Trophoblast cell (in vitro differentiated cells and primary cell): ENCODE measurements around the gene ITPKB.

ENCODE experiments used
- DNase-seq, 2 donors: peaks; one replicate each; pipeline ENCODE4 v3.0.0-alpha.2; 2016
- H2AFZ ChIP-seq: 2 replicates; pipeline ENCODE4 v1.6.1; 2013; ENCODE audit warnings: low read length, moderate library complexity, mild to moderate bottlenecking; ENCODE audit not compliant: insufficient read depth, poor library complexity
- H2AK5ac ChIP-seq: 2 replicates; pipeline ENCODE4 v1.6.1; 2013; ENCODE audit warnings: mild to moderate bottlenecking, low read length
- H2BK120ac ChIP-seq: 2 replicates; pipeline ENCODE4 v1.6.1; 2013; ENCODE audit warnings: low read length, mild to moderate bottlenecking, moderate library complexity; ENCODE audit not compliant: insufficient read depth, poor library complexity
- H2BK12ac ChIP-seq: 2 replicates; pipeline ENCODE4 v1.6.1; 2013; ENCODE audit warnings: mild to moderate bottlenecking, low read length, moderate library complexity
- H2BK5ac ChIP-seq: 2 replicates; pipeline ENCODE4 v1.6.1; 2013; ENCODE audit warnings: low read length, low read depth, moderate library complexity, mild to moderate bottlenecking; ENCODE audit not compliant: poor library complexity
- H3K14ac ChIP-seq: 2 replicates; pipeline ENCODE4 v1.6.1; 2013; ENCODE audit warnings: mild to moderate bottlenecking, low read length
- H3K18ac ChIP-seq: 2 replicates; pipeline ENCODE4 v1.6.1; 2013; ENCODE audit warnings: mild to moderate bottlenecking, low read length
- H3K23ac ChIP-seq: 2 replicates; pipeline ENCODE4 v1.6.1; 2013; ENCODE audit warnings: low read length
- H3K27ac ChIP-seq: 2 replicates; pipeline ENCODE4 v1.5.1; 2013; ENCODE audit warnings: low read depth, mild to moderate bottlenecking, inconsistent platforms, low read length, moderate library complexity
- H3K27me3 ChIP-seq: 2 replicates; pipeline ENCODE4 v1.6.1; 2013; ENCODE audit warnings: inconsistent platforms, mild to moderate bottlenecking, low read length, moderate library complexity; ENCODE audit not compliant: insufficient read depth
- H3K36me3 ChIP-seq, 2 experiments: 1 replicate in 1 of 2; 2 replicates in 1 of 2; pipeline ENCODE4 v1.6.1; 2013; ENCODE audit warnings: low read length in 2 of 2, mild to moderate bottlenecking in 2 of 2, moderate library complexity in 1 of 2; ENCODE audit not compliant: insufficient read depth in 2 of 2, control insufficient read depth in 1 of 2
- H3K4ac ChIP-seq: 2 replicates; pipeline ENCODE4 v1.6.1; 2013; ENCODE audit warnings: low read depth, mild to moderate bottlenecking, low read length, moderate library complexity
- H3K4me1 ChIP-seq, 2 experiments: 1 replicate in 1 of 2; 2 replicates in 1 of 2; pipeline ENCODE4 v1.6.1; 2013; ENCODE audit warnings: low read length in 2 of 2, mild to moderate bottlenecking in 2 of 2, moderate library complexity in 1 of 2; ENCODE audit not compliant: insufficient read depth in 2 of 2, control insufficient read depth in 1 of 2
- H3K4me2 ChIP-seq: 2 replicates; pipeline ENCODE4 v1.6.1; 2013; ENCODE audit warnings: inconsistent platforms, mild to moderate bottlenecking, low read length, moderate library complexity
- H3K4me3 ChIP-seq: 2 replicates; pipeline ENCODE4 v1.5.1; 2013; ENCODE audit warnings: mild to moderate bottlenecking, low read depth, low read length, inconsistent platforms
- H3K79me1 ChIP-seq: one replicate; pipeline ENCODE4 v1.6.1; 2013; ENCODE audit warnings: low read length
- H3K79me2 ChIP-seq: 2 replicates; pipeline ENCODE4 v1.6.1; 2013; ENCODE audit warnings: low read length, mild to moderate bottlenecking; ENCODE audit not compliant: control insufficient read depth, insufficient read depth, poor library complexity
- H3K9ac ChIP-seq: 2 replicates; pipeline ENCODE4 v1.6.1; 2013; ENCODE audit warnings: mild to moderate bottlenecking, low read length
- H3K9me3 ChIP-seq: 2 replicates; pipeline ENCODE4 v1.6.1; 2013; ENCODE audit warnings: low read depth, mild to moderate bottlenecking, control low read depth, inconsistent platforms, low read length; ENCODE audit not compliant: insufficient read depth
- H4K12ac ChIP-seq: 2 replicates; pipeline ENCODE4 v1.6.1; 2013; ENCODE audit warnings: low read depth, mild to moderate bottlenecking, low read length, moderate library complexity
- H4K8ac ChIP-seq: 2 replicates; pipeline ENCODE4 v1.6.1; 2013; ENCODE audit warnings: low read depth, mild to moderate bottlenecking, low read length, moderate library complexity
- H4K91ac ChIP-seq: one replicate; pipeline ENCODE4 v1.6.1; 2013; ENCODE audit warnings: low read depth, mild to moderate bottlenecking, low read length, moderate library complexity
- WGBS: extraction: QIAGEN DNeasy Blood & Tissue Kit; methylation state at CpG from one replicate; pipeline ENCODE4 v1.1.7; 2013; ENCODE audit warnings: missing lambda C conversion rate; ENCODE audit not compliant: insufficient read length, insufficient coverage; ENCODE audit errors: extremely low coverage; 5-methylcytosine and 5-hydroxymethylcytosine counted together

ITPKB gene

GRCh38 chr1:226605318-226605950, 133.6 kb downstream of the ITPKB start:
- no peak overlapping the region for H3K4me3 ChIP-seq
- no peak overlapping the region for H3K4me2 ChIP-seq
- no peak for DNase-seq
- H3K4me1 ChIP-seq = peaks cover 16 to 22% of the 10 kb centered on the region in 2 experiments
- H3K18ac ChIP-seq = no peak overlapping the region
- no peak overlapping the region for H2AFZ ChIP-seq
- H3K4ac ChIP-seq = no peak overlapping the region
- no peak overlapping the region for H2BK5ac ChIP-seq
- H3K79me1 ChIP-seq = no peaks in the 10 kb centered on the region
- H3K27ac ChIP-seq = no peak overlapping the region
- no CpG with 5 or more reads among the region's 9 CpGs for WGBS
- peak overlapping the region; percentile 7 for H2BK12ac ChIP-seq
- H4K12ac ChIP-seq = no peak overlapping the region
- peaks cover under 1% of the 10 kb centered on the region for H3K9me3 ChIP-seq
- H3K27me3 ChIP-seq = no peaks in the 10 kb centered on the region
- no peak overlapping the region for H4K91ac ChIP-seq
- no peak overlapping the region for H3K23ac ChIP-seq
- no peak overlapping the region for H2AK5ac ChIP-seq
- no peak overlapping the region for H4K8ac ChIP-seq
- H3K14ac ChIP-seq = no peak overlapping the region
- no peaks in the 10 kb centered on the region for H3K79me2 ChIP-seq
- no peak overlapping the region for H3K9ac ChIP-seq
- no peaks in the 10 kb centered on the region for H3K36me3 ChIP-seq
- H2BK120ac ChIP-seq = no peak overlapping the region

DNA sequence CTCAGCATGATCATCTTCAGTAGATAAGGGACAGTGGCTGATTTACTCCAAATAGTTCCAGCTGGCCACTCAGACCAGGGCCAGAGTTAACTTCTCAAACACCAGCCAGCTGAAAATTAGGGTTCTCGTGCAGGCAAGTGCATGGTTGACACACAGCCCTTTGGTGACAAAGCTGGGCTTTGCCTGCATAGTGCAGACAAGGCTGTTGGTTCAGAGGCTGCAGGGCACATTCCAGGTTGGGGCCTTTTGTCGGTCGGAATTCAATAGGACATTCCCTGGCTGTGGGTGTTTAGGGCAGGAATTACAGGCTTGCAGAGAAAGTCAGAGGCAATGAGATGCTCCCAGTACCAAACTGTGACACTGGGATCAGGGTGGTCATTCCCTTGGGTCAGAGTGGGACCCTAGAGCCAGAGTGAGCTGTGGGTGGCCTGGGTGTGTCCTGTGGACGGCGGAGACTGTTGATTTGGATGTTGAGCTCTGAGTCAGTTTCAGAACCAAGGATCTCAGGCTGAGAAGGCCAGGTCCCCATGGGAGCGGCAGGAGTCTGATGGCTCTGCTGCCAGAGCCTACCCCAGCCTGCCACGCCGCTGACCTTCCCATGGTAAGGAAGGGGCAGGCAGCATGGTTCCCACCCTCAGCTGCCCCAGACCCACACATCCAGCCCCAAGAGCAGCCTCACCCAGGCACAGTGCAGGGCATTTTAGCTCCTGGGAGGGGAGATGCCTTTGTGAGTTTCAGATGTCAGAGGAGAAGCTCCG, 134.3 kb downstream of the ITPKB start:
- no peak overlapping the region for H4K8ac ChIP-seq
- H3K4ac ChIP-seq = no peak overlapping the region
- no peak overlapping the region for H2AK5ac ChIP-seq
- no CpG with 5 or more reads among the region's 9 CpGs for WGBS
- DNase-seq = peak; percentile 89 to 94
- H2BK5ac ChIP-seq = no peak overlapping the region
- H3K4me1 ChIP-seq = peaks cover 16 to 22% of the 10 kb centered on the region in 2 experiments
- H4K12ac ChIP-seq = no peak overlapping the region
- peaks cover 3% of the 10 kb centered on the region for H3K9me3 ChIP-seq
- no peak overlapping the region for H3K27ac ChIP-seq
- H3K4me2 ChIP-seq = no peak overlapping the region
- peak overlapping the region; percentile 12 for H3K14ac ChIP-seq
- H3K79me1 ChIP-seq = no peaks in the 10 kb centered on the region
- no peak overlapping the region for H3K23ac ChIP-seq
- H3K18ac ChIP-seq = no peak overlapping the region
- no peak overlapping the region for H3K4me3 ChIP-seq
- H3K79me2 ChIP-seq = no peaks in the 10 kb centered on the region
- no peak overlapping the region for H4K91ac ChIP-seq
- no peak overlapping the region for H2AFZ ChIP-seq
- peak overlapping the region; percentile 7 for H2BK12ac ChIP-seq
- no peak overlapping the region for H2BK120ac ChIP-seq
- no peaks in the 10 kb centered on the region for H3K36me3 ChIP-seq
- H3K9ac ChIP-seq = no peak overlapping the region
- no peaks in the 10 kb centered on the region for H3K27me3 ChIP-seq

- H3K4me2 ChIP-seq = no peak overlapping the region
- no peaks in the 10 kb centered on the region for H3K27me3 ChIP-seq
- H3K79me1 ChIP-seq = no peaks in the 10 kb centered on the region
- H2BK5ac ChIP-seq = no peak overlapping the region
- no peak overlapping the region for H2AK5ac ChIP-seq
- H3K36me3 ChIP-seq = no peaks in the 10 kb centered on the region
- H2BK12ac ChIP-seq = no peak overlapping the region
- H4K91ac ChIP-seq = no peak overlapping the region
- no peak overlapping the region for H4K8ac ChIP-seq
- H3K4ac ChIP-seq = no peak overlapping the region
- no peaks in the 10 kb centered on the region for H3K79me2 ChIP-seq
- H3K9ac ChIP-seq = no peak overlapping the region
- peaks cover 16 to 22% of the 10 kb centered on the region in 2 experiments for H3K4me1 ChIP-seq
- no CpG with 5 or more reads among the region's 19 CpGs for WGBS
- H4K12ac ChIP-seq = no peak overlapping the region
- peaks cover 3% of the 10 kb centered on the region for H3K9me3 ChIP-seq
- H3K18ac ChIP-seq = no peak overlapping the region
- H3K4me3 ChIP-seq = no peak overlapping the region
- H3K27ac ChIP-seq = no peak overlapping the region
- no peak overlapping the region for H2AFZ ChIP-seq
- DNase-seq = no peak
- no peak overlapping the region for H3K23ac ChIP-seq
- H2BK120ac ChIP-seq = no peak overlapping the region
- no peak overlapping the region for H3K14ac ChIP-seq
Observed at GRCh38 chr1:226603858-226604559, 135.1 kb downstream of the ITPKB start.

- H2BK120ac ChIP-seq = no peak overlapping the region
- H2BK12ac ChIP-seq = no peak overlapping the region
- no peak overlapping the region for H4K91ac ChIP-seq
- H3K79me2 ChIP-seq = no peaks in the 10 kb centered on the region
- H3K9ac ChIP-seq = no peak overlapping the region
- no peaks in the 10 kb centered on the region for H3K79me1 ChIP-seq
- no peak overlapping the region for H3K18ac ChIP-seq
- no peak overlapping the region for H3K4me3 ChIP-seq
- no peak overlapping the region for H3K27ac ChIP-seq
- no peaks in the 10 kb centered on the region for H3K36me3 ChIP-seq
- H2AK5ac ChIP-seq = no peak overlapping the region
- peaks cover 16 to 25% of the 10 kb centered on the region in 2 experiments for H3K4me1 ChIP-seq
- H4K12ac ChIP-seq = no peak overlapping the region
- H3K4ac ChIP-seq = no peak overlapping the region
- H4K8ac ChIP-seq = no peak overlapping the region
- no peak overlapping the region for H3K23ac ChIP-seq
- H3K27me3 ChIP-seq = no peaks in the 10 kb centered on the region
- H2AFZ ChIP-seq = no peak overlapping the region
- no CpG with 5 or more reads among the region's 8 CpGs for WGBS
- peaks cover 3% of the 10 kb centered on the region for H3K9me3 ChIP-seq
- H3K4me2 ChIP-seq = no peak overlapping the region
- H2BK5ac ChIP-seq = no peak overlapping the region
- H3K14ac ChIP-seq = no peak overlapping the region
- peak in 1 of 2 donors; percentile 30 for DNase-seq
Observed at GRCh38 chr1:226603022-226603857, 135.8 kb downstream of the ITPKB start.
